Effector memory CD8-positive, alpha-beta T cell (primary cell): ENCODE results near the gene PALM.

Experiments used
- ATAC-seq: fragments of 150-1000 bp; cut with Tn5 transposase; replicated peaks from 2 replicates; pipeline ENCODE4 v1.10.0; 2021; ENCODE audit warnings: mild to moderate bottlenecking, moderate library complexity
- DNase-seq, 3 experiments: peaks; one replicate each; pipeline ENCODE4 v3.0.0; 2021
- H3K27ac Mint-ChIP-seq, 2 donors: one replicate each; pipeline ENCODE4 v1.8.0; 2022; ENCODE audit warnings: mild to moderate bottlenecking in 2 of 2, mixed read lengths in 2 of 2, moderate library complexity in 2 of 2
- H3K27me3 Mint-ChIP-seq, 2 donors: one replicate each; pipeline ENCODE4 v1.8.0; 2022; ENCODE audit warnings: mixed read lengths in 2 of 2
- H3K36me3 Mint-ChIP-seq: one replicate; pipeline ENCODE4 v1.8.0; 2022; ENCODE audit warnings: mild to moderate bottlenecking, moderate library complexity, mixed read lengths; ENCODE audit not compliant: insufficient read depth
- H3K4me1 Mint-ChIP-seq, 2 donors: one replicate each; pipeline ENCODE4 v1.8.0; 2022; ENCODE audit warnings: low read depth in 2 of 2, mixed read lengths in 2 of 2
- H3K4me3 Mint-ChIP-seq, 2 donors: one replicate each; pipeline ENCODE4 v1.8.0; 2022; ENCODE audit warnings: mild to moderate bottlenecking in 2 of 2, mixed read lengths in 2 of 2, moderate library complexity in 2 of 2
- H3K9me3 Mint-ChIP-seq, 2 donors: one replicate each; pipeline ENCODE4 v1.8.0; 2022; ENCODE audit warnings: mixed read lengths in 2 of 2

The PALM gene

DNA sequence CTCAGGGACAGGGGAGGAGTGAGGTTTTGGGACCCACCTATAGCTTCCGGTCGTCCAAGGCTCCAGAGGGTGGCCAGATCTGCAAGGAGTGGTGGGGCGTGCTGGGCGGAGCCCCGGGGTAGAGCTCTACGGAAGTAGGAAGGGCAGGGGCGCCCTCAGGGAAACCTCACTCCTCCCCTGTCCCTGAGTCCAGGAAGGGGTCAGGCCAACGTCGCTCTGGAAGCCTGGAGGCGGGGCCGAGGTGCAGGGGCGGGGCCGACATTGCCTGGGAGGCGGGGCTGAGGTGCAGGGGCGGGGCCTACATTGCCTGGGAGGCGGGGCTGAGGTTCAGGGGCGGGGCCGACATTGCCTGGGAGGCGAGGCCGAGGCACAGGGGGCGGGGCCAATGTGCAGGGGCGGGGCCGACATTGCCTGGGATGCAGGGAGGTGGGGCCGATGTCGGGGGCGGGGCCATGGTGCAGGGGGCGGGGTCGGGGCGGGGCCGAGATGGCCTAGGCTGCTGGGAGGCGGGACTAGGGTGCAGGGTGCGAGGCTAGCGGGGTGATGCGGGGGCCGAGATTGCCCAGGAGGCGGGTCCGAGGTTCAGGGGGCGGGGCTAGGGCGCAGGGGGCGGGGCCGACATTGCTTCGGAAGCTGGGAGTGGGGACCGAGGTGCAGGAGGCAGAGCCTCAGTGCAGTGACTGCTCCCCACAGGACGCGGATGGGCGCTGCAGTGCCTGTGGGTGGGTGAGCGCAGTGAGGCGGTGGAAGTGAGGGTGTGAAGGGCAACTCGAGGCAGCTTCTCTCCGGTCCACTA is 4.9 kb upstream of the PALM start:
- peaks cover 9 to 39% of the 10 kb centered on the region in 2 donors for H3K27me3 Mint-ChIP-seq
- peaks cover 2% of the 10 kb centered on the region for H3K36me3 Mint-ChIP-seq
- DNase-seq (peak; percentile 57), ATAC-seq (peak; percentile 64)
- peaks cover 5 to 6% of the 10 kb centered on the region in 2 donors for H3K4me1 Mint-ChIP-seq
- no peaks in the 10 kb centered on the region for H3K9me3 Mint-ChIP-seq
- H3K27ac Mint-ChIP-seq: peak overlapping the region in 1 of 2 donors; percentile 20
- peak overlapping the region in 1 of 2 donors; percentile 53 for H3K4me3 Mint-ChIP-seq

GRCh38 chr19:704447-704741 is 4.3 kb upstream of the PALM start:
- ATAC-seq (no peak), DNase-seq (no peak)
- H3K36me3 Mint-ChIP-seq: peaks cover 2% of the 10 kb centered on the region
- H3K4me3 Mint-ChIP-seq: peak overlapping the region in 1 of 2 donors; percentile 14
- no peaks in the 10 kb centered on the region for H3K9me3 Mint-ChIP-seq
- H3K4me1 Mint-ChIP-seq: peaks cover 5 to 6% of the 10 kb centered on the region in 2 donors
- peaks cover 9 to 33% of the 10 kb centered on the region in 2 donors for H3K27me3 Mint-ChIP-seq
- H3K27ac Mint-ChIP-seq: no peak overlapping the region

GRCh38 chr19:709196-709964 is 645 bp downstream of the PALM start:
- Mint-ChIP-seq H3K36me3 (no peaks in the 10 kb centered on the region), H3K27me3 (peaks cover 34 to 47% of the 10 kb centered on the region in 2 donors), H3K4me1 (no peaks in the 10 kb centered on the region), H3K9me3 (no peaks in the 10 kb centered on the region), H3K27ac (no peak overlapping the region), H3K4me3 (no peak overlapping the region)
- DNase-seq (no peak), ATAC-seq (no peak)

DNA sequence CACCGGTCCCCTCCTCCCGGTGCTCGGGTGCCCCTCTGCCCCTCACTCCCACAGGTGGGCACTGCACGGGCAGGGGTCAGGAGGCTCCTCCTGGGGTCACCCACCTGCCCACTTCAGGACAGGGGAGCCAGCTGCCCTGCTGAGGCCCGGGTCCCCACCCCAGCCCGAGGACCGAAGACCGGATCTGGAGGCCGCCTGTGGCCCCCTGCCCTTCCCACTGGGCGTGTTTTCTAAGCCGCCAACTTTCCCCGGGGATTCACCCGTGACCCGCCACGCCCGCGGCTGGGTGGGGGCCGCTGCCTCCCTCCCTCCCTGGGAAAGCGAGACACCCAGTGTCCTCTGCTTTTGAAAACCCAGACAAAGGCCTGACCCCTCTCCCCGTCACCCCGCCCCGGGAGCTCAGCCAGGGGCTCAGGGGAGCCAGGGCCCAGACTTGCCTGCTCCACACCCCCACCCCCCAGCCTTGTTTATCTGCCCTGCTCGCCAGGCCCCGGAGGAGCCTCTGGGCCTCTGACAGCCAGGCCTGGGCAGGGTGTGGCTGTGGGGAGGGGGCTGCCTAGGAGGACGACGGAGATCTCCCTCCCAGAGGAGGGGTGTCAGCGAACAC is 1.3 kb downstream of the PALM start:
- Mint-ChIP-seq H3K27me3 (peaks cover 34 to 48% of the 10 kb centered on the region in 2 donors), H3K36me3 (no peaks in the 10 kb centered on the region), H3K4me3 (no peak overlapping the region), H3K4me1 (no peaks in the 10 kb centered on the region), H3K9me3 (no peaks in the 10 kb centered on the region), H3K27ac (no peak overlapping the region)
- no peak for ATAC-seq
- DNase-seq: no peak

DNA sequence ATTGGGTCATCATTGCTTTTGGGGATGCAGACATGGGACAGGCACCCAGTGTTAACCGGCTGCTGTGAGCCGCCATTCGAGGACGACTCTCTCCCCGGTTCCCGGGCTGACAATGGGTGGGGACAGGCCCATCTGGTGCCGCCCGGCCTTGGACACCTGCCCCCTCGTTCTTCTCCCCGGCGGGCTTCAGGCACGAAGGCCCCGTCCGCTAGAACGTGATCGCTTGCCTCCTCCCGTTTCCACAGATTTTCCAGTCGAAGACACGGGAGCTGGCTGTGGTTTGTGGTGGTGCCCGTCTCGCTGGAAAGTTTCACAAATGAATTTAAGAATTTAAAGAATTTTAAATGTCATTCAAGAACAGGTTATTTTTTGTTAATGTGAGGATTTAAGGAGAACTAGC is 2.0 kb downstream of the PALM start:
- H3K27me3 Mint-ChIP-seq: peaks cover 40 to 55% of the 10 kb centered on the region in 2 donors
- no peak overlapping the region for H3K27ac Mint-ChIP-seq
- no peaks in the 10 kb centered on the region for H3K4me1 Mint-ChIP-seq
- no peaks in the 10 kb centered on the region for H3K36me3 Mint-ChIP-seq
- peaks cover 6 to 7% of the 10 kb centered on the region in 2 donors for H3K9me3 Mint-ChIP-seq
- DNase-seq: no peak
- ATAC-seq: no peak
- H3K4me3 Mint-ChIP-seq: no peak overlapping the region

GRCh38 chr19:711254-711653 is 2.5 kb downstream of the PALM start:
- Mint-ChIP-seq H3K27me3 (peaks cover 42 to 60% of the 10 kb centered on the region in 2 donors), H3K36me3 (no peaks in the 10 kb centered on the region), H3K9me3 (peaks cover 6 to 8% of the 10 kb centered on the region in 2 donors)

DNA sequence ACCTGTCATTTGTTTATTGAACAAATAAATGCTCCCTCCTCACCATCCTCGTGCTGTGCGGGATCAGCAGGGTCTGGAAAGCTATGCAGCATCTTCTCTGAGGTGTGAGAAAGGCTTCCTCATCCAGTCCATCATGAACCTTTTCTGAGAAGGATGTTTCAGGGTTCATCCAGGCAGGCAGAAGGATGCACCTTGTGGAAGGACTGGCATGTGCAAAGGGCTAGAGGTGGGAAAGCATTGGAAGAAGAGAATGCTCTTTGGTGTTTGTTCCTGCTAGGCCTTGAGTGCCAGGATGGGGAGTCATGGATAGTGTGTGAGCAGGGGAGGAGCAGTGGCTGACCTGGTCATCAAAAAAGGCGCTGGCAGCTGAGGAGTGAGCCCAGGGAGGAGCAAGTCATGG is 6.6 kb downstream of the PALM start:
- no peak overlapping the region for H3K4me3 Mint-ChIP-seq

More at GRCh38 chr19:711254-711653, 2.5 kb downstream of the PALM start:
- H3K27ac Mint-ChIP-seq: no peak overlapping the region
- H3K4me3 Mint-ChIP-seq: no peak overlapping the region
- no peaks in the 10 kb centered on the region for H3K4me1 Mint-ChIP-seq
- DNase-seq: no peak
- no peak for ATAC-seq

GRCh38 chr19:718251-718951 is 9.7 kb downstream of the PALM start:
- DNase-seq (no peak), ATAC-seq (no peak)
- no peak overlapping the region for H3K27ac Mint-ChIP-seq
- H3K9me3 Mint-ChIP-seq: peaks cover 6 to 8% of the 10 kb centered on the region in 2 donors
- peaks cover 3% of the 10 kb centered on the region for H3K36me3 Mint-ChIP-seq
- H3K27me3 Mint-ChIP-seq: peaks cover 25 to 58% of the 10 kb centered on the region in 2 donors
- H3K4me1 Mint-ChIP-seq: no peaks in the 10 kb centered on the region
- H3K4me3 Mint-ChIP-seq: peak overlapping the region in 1 of 2 donors; percentile 37

More for the DNA sequence above, 6.6 kb downstream of the PALM start:
- no peaks in the 10 kb centered on the region for H3K4me1 Mint-ChIP-seq
- DNase-seq: no peak
- H3K27ac Mint-ChIP-seq: no peak overlapping the region
- no peak for ATAC-seq
- H3K27me3 Mint-ChIP-seq: peaks cover 45 to 65% of the 10 kb centered on the region in 2 donors
- no peaks in the 10 kb centered on the region for H3K36me3 Mint-ChIP-seq
- peaks cover 6 to 8% of the 10 kb centered on the region in 2 donors for H3K9me3 Mint-ChIP-seq

GRCh38 chr19:718991-719512 is 10.3 kb downstream of the PALM start:
- Mint-ChIP-seq H3K36me3 (peaks cover 3% of the 10 kb centered on the region), H3K9me3 (peaks cover 6 to 8% of the 10 kb centered on the region in 2 donors), H3K27ac (no peak overlapping the region), H3K4me3 (no peak overlapping the region), H3K27me3 (peaks cover 27 to 62% of the 10 kb centered on the region in 2 donors), H3K4me1 (no peaks in the 10 kb centered on the region)
- DNase-seq (no peak), ATAC-seq (no peak)

DNA sequence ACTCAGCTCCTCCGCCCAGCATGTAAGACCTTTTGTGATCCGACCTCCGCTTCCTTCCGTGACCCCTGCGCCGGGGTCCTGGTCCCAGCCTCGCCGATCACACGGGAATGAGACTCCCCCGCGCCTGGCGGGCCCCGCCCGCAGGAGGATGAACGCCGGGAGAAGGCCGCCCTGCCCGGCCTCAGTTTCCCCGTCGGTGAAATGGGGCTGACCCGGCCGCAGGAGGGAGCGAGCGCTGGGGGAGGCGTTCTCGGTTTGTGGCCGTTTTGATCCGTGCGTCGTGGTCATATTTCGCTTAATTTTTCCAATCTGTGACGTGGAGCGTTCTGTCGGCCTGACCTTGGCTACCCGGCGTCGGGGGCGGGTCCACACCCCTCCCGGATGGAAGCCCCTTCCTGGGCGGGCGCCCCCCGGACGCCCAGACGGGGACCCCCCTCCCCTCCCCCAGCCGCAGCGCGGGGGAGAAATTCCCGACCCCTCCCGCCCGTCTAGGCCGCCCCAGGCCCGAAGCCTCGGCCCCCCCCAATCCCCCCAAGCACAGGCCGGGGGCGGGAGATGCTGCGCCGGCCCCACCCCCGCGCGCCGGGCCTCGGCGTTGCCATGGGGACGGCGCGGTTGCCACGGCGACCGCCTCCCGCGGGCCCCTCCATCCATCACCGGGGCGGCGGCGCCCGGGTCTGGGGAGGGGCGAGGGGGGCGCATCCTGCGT is 11.1 kb downstream of the PALM start:
- H3K4me1 Mint-ChIP-seq: no peaks in the 10 kb centered on the region
- peaks cover 3% of the 10 kb centered on the region for H3K36me3 Mint-ChIP-seq
- H3K27ac Mint-ChIP-seq: no peak overlapping the region
- peaks cover 6 to 8% of the 10 kb centered on the region in 2 donors for H3K9me3 Mint-ChIP-seq
- H3K4me3 Mint-ChIP-seq: no peak overlapping the region
- DNase-seq (no peak), ATAC-seq (no peak)
- H3K27me3 Mint-ChIP-seq: peaks cover 27 to 62% of the 10 kb centered on the region in 2 donors

- peaks cover 3% of the 10 kb centered on the region for H3K36me3 Mint-ChIP-seq
- DNase-seq (no peak), ATAC-seq (no peak)
- H3K9me3 Mint-ChIP-seq: peaks cover 2 to 3% of the 10 kb centered on the region in 2 donors
- no peaks in the 10 kb centered on the region for H3K4me1 Mint-ChIP-seq
- no peak overlapping the region for H3K4me3 Mint-ChIP-seq
- H3K27me3 Mint-ChIP-seq: peaks cover 23 to 57% of the 10 kb centered on the region in 2 donors
- H3K27ac Mint-ChIP-seq: no peak overlapping the region
These were observed 11.8 kb downstream of the PALM start for GRCh38 chr19:720345-721160.

DNA sequence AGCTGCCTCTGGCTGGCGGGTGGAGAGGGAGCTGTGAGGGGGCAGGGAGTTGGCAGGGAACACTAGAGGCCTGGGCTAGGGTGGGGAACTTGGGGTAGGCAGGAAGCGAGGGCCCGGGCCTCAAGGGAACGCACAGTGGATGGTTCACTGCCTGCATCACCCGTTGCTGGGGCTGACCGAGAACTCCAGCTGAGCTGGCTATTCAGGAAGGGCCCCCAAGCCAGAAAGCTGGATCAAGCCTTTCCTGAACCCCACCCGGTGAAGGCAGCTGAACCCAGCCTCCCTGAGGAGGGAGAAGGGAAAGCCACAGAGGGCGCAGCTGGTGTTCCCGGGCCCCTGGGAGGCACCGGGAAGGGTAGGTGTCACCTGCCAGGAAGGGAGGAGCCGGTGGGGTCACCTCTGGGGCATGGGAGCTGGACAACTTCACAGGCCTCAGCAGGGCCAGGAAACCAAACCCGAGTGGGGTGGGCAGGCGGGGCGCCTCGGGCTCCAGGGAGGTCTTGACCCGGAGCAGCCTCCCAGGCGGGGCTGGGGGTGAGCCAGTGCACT is 13.9 kb downstream of the PALM start:
- H3K9me3 Mint-ChIP-seq: no peaks in the 10 kb centered on the region
- no peaks in the 10 kb centered on the region for H3K4me1 Mint-ChIP-seq
- no peak overlapping the region for H3K4me3 Mint-ChIP-seq
- DNase-seq (no peak), ATAC-seq (no peak)
- peaks cover 3% of the 10 kb centered on the region for H3K36me3 Mint-ChIP-seq
- peaks cover 18 to 56% of the 10 kb centered on the region in 2 donors for H3K27me3 Mint-ChIP-seq
- no peak overlapping the region for H3K27ac Mint-ChIP-seq
